HepG2 (cell line): Measurements from ENCODE around the gene SMCO4. TPM values are rescaled to one million over a fixed set of nuclear protein-coding genes. Genes with fewer than 3 reads are reported as not detected.

Experiments used
- ATAC-seq: fragments of 200-7000 bp; cut with Tn5 transposase; 3 replicates; pipeline ENCODE4 v1.9.1; 2020; ENCODE audit warnings: mild to moderate bottlenecking, moderate library complexity
- BruUV-seq: library from RNA; stranded (reverse); fragments of 400-500 nt; replicated peaks from 2 replicates; lab custom pipeline; 2021; lab: Mats Ljungman, UMichigan
- CTCF ChIA-PET: fragments of 300-600 bp; formaldehyde crosslinking; extraction: SDS; loops from one replicate; lab custom pipeline; 2021; ENCODE audit warnings: low total read pairs, inconsistent platforms, low intra/inter-chr PET ratio; lab: Yijun Ruan, JAX
- POLR2A ChIA-PET: fragments of 350-600 bp; sonication (Branson Sonifier 250); formaldehyde crosslinking; loops from one replicate; lab custom pipeline; 2020; ENCODE audit warnings: antibody characterized with exemption, inconsistent platforms; lab: Yijun Ruan, JAX
- DNase-seq: peaks from one replicate; pipeline ENCODE4 v3.0.0-alpha.2; 2015; ENCODE audit warnings: low spot score
- FAIRE-seq: peaks from 3 replicates; lab custom pipeline; 2011; peaks lifted over from hg19 to GRCh38; lab: Jason Lieb, UNC
- H2AFZ ChIP-seq: one replicate; pipeline ENCODE4 v1.6.1; 2011; ENCODE audit warnings: low read length, inconsistent platforms
- H3K27ac ChIP-seq: fragments of 300-600 bp; 3 replicates; pipeline ENCODE4 v1.8.0; 2011; ENCODE audit warnings: mixed run types, mild to moderate bottlenecking, mixed read lengths, low read length, inconsistent platforms; ENCODE audit not compliant: insufficient read depth; ENCODE audit errors: extremely low read length
- H3K27me3 ChIP-seq, 2 experiments: fragments of 200-600 bp in 1 of 2; 2 replicates in 1 of 2; 3 replicates in 1 of 2; pipeline versions ENCODE4 v1.6.0 to v1.8.0; 2011; ENCODE audit warnings: low read length in 2 of 2, mild to moderate bottlenecking in 2 of 2, moderate library complexity in 2 of 2, inconsistent platforms in 1 of 2; ENCODE audit not compliant: insufficient read depth in 2 of 2, control insufficient read depth in 1 of 2
- H3K36me3 ChIP-seq, 2 experiments: fragments of 200-600 bp in 1 of 2; replicated peaks in 1 of 2; 2 replicates in 1 of 2; 3 replicates in 1 of 2; pipeline versions ENCODE4 v1.5.1 to v1.8.0; 2011; ENCODE audit warnings: low read length in 2 of 2, inconsistent platforms in 1 of 2; ENCODE audit not compliant: insufficient read depth in 2 of 2, control insufficient read depth in 1 of 2
- H3K4me1 ChIP-seq: 2 replicates; pipeline ENCODE4 v1.5.1; 2012; ENCODE audit warnings: low read length, inconsistent platforms; ENCODE audit not compliant: insufficient read depth
- H3K4me2 ChIP-seq: 2 replicates; pipeline ENCODE4 v1.6.0; 2011; ENCODE audit warnings: low read depth, low read length, inconsistent platforms
- H3K4me3 ChIP-seq, 3 experiments: fragments of 200-600 bp in 1 of 3; sonication (generic), shearing (Covaris generic) in 1 of 3; replicated peaks in 1 of 3; 2 replicates each; pipeline ENCODE4 v1.5.1; 2011 to 2016; ENCODE audit warnings: low read length in 3 of 3, inconsistent platforms in 2 of 3, low read depth in 2 of 3, mild to moderate bottlenecking in 2 of 3, control low read depth in 1 of 3, mixed read lengths in 1 of 3; ENCODE audit not compliant: insufficient read depth in 1 of 3
- H3K79me2 ChIP-seq: one replicate; pipeline ENCODE4 v1.6.1; 2011; ENCODE audit warnings: low read length, inconsistent platforms; ENCODE audit not compliant: insufficient read depth
- H3K9ac ChIP-seq: 2 replicates; pipeline ENCODE4 v1.6.0; 2011; ENCODE audit warnings: mild to moderate bottlenecking, low read depth, low read length, inconsistent platforms; ENCODE audit not compliant: insufficient read depth
- H3K9me3 ChIP-seq: 2 replicates; pipeline ENCODE4 v1.5.1; 2012; ENCODE audit warnings: mild to moderate bottlenecking, low read length
- H4K20me1 ChIP-seq: 2 replicates; pipeline ENCODE4 v1.6.0; 2011; ENCODE audit warnings: inconsistent platforms, mild to moderate bottlenecking, low read length, moderate library complexity; ENCODE audit not compliant: insufficient read depth
- CHCHD3 ChIP-seq: sonication (generic); formaldehyde crosslinking; IDR thresholded peaks from 2 replicates; pipeline ENCODE4 v1.8.0; 2022; ENCODE audit warnings: mild to moderate bottlenecking, missing genetic modification reagents, moderate library complexity
- ISL2 ChIP-seq: sonication (generic); formaldehyde crosslinking; IDR thresholded peaks from 2 replicates; pipeline ENCODE4 v1.5.0; 2020; ENCODE audit warnings: missing genetic modification reagents
- NAIF1 ChIP-seq: sonication (generic); formaldehyde crosslinking; IDR thresholded peaks from 2 replicates; pipeline ENCODE4 v1.5.0; 2020; ENCODE audit warnings: mild to moderate bottlenecking, missing genetic modification reagents, borderline replicate concordance
- PAX8 ChIP-seq: sonication (generic); formaldehyde crosslinking; IDR thresholded peaks from 2 replicates; pipeline ENCODE4 v1.8.0; 2022; ENCODE audit warnings: mild to moderate bottlenecking, missing genetic modification reagents, borderline replicate concordance
- POGZ ChIP-seq: sonication (generic); formaldehyde crosslinking; IDR thresholded peaks from 2 replicates; pipeline ENCODE4 v1.4.0; 2020; ENCODE audit warnings: mild to moderate bottlenecking, missing genetic modification reagents
- RCOR2 ChIP-seq: IDR thresholded peaks from 2 replicates; pipeline ENCODE4 v1.6.1; 2016; ENCODE audit warnings: missing biosample characterization, missing genetic modification reagents
- STAT6 ChIP-seq: sonication (generic); formaldehyde crosslinking; IDR thresholded peaks from 2 replicates; pipeline ENCODE4 v1.4.0; 2020; ENCODE audit warnings: missing genetic modification reagents, mild to moderate bottlenecking, borderline replicate concordance
- ZBTB3 ChIP-seq: sonication (generic); formaldehyde crosslinking; IDR thresholded peaks from 2 replicates; pipeline ENCODE4 v1.4.0; 2020; ENCODE audit warnings: low read depth, mild to moderate bottlenecking, moderate library complexity, missing genetic modification reagents, borderline replicate concordance
- ZFP41 ChIP-seq: sonication (generic); formaldehyde crosslinking; IDR thresholded peaks from 2 replicates; pipeline ENCODE4 v1.4.0; 2020; ENCODE audit warnings: mild to moderate bottlenecking, missing genetic modification reagents, borderline replicate concordance
- ZGPAT ChIP-seq: IDR thresholded peaks from 2 replicates; pipeline ENCODE4 v1.6.1; 2016; ENCODE audit warnings: mild to moderate bottlenecking
- ZNF382 ChIP-seq: sonication (generic); formaldehyde crosslinking; IDR thresholded peaks from 2 replicates; pipeline ENCODE4 v1.5.0; 2020; ENCODE audit warnings: missing genetic modification reagents, mild to moderate bottlenecking, borderline replicate concordance
- ZNF589 ChIP-seq: sonication (generic); formaldehyde crosslinking; conservative IDR thresholded peaks from 2 replicates; pipeline ENCODE4 v1.8.0; 2022; ENCODE audit warnings: mild to moderate bottlenecking, moderate library complexity, missing genetic modification reagents
- ZNF629 ChIP-seq: sonication (generic); formaldehyde crosslinking; conservative IDR thresholded peaks from 2 replicates; pipeline ENCODE4 v1.5.0; 2020; ENCODE audit warnings: missing genetic modification reagents
- WGBS: methylation state at CpG from one replicate; pipeline ENCODE4 v1.1.6; 2017; ENCODE audit warnings: low lambda C conversion rate; 5-methylcytosine and 5-hydroxymethylcytosine counted together
- in situ Hi-C: cut with HindIII; loops from 2 replicates; pipeline ENCODE4 v1.10.0; 2017; ENCODE audit warnings: low pct_unique_long_range_greater_than_20kb; ENCODE audit not compliant: extremely low pct_ligation_motif_present
- intact Hi-C: fragments of 100-400 bp; cut with micrococcal nuclease; formaldehyde crosslinking; loops from one replicate; pipeline ENCODE4 v1.10.0; 2022; ENCODE audit not compliant: unreplicated experiment
- polyA plus RNA-seq, 8 experiments: library from polyadenylated mRNA; depleted of rRNA in 3 of 8; stranded (reverse) in 7 of 8; unstranded in 1 of 8; fragments of >200 nt; fragmentation: Illumina TruSeq in 4 of 8; extraction: Trizol in 4 of 8; gene quantifications; 2 replicates each; pipeline versions ENCODE4 v1.2.1 to v1.2.3, GENCODE V29; 2011 to 2016; ENCODE audit warnings: low read depth in 4 of 8, missing spikeins in 1 of 8, mixed read lengths in 1 of 8; ENCODE audit not compliant: insufficient read depth in 1 of 8
- total RNA-seq, 5 experiments: library from RNA; depleted of rRNA; stranded (reverse); fragments of >200 nt; fragmentation: Illumina TruSeq; extraction: Trizol; gene quantifications; 2 replicates each; pipeline ENCODE4 v1.2.3, GENCODE V29; 2016; ENCODE audit warnings: low read depth in 1 of 5
- TF ChIP-seq, protein P1 (sequence below): sonication (generic); formaldehyde crosslinking; IDR thresholded peaks from 2 replicates; pipeline ENCODE4 v1.8.1; 2023; ENCODE audit warnings: mild to moderate bottlenecking, missing genetic modification reagents, borderline replicate concordance
- TF ChIP-seq, protein P2 (sequence below): sonication (generic); formaldehyde crosslinking; IDR thresholded peaks from 2 replicates; pipeline ENCODE4 v1.4.0; 2020; ENCODE audit warnings: mild to moderate bottlenecking, missing genetic modification reagents
- TF ChIP-seq, protein P3 (sequence below): sonication (generic); formaldehyde crosslinking; IDR thresholded peaks from 2 replicates; pipeline ENCODE4 v1.5.1; 2020; ENCODE audit warnings: mild to moderate bottlenecking, moderate library complexity, missing genetic modification reagents

SMCO4 gene
- total and polyA plus RNA-seq, 2 of the 13 experiments (the other 11 are each of a cell fraction or from before 2014, with no cell fraction given): 10.6 to 28.5 TPM

DNA sequence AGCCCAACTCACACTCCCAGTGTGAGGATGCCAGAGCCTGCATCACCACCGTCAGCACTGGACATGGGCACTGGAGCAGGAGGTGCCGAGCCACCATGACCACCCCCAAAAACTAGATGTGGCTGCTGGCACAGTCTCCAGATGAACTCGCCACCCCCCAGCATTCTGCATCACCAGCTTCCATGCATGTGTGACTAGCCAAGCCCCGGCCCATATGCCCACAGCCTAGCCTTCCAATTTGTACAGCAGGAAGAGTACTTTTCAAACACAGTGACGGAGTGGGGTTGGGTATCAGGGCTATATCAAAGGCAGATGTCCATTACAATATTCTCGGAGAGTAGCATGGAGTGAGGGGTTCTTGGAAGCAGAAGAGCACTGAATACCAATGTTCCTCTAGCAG is 62.9 kb downstream of the SMCO4 start:
- DNase-seq (no peak), FAIRE-seq (no peak), ATAC-seq (no peak)
- no TSS peak for BruUV-seq
- H3K9ac ChIP-seq: no peak overlapping the region
- no peak overlapping the region for H3K4me2 ChIP-seq
- peaks cover 3 to 4% of the 10 kb centered on the region in 2 experiments; a peak in 2 of 5 replicates for H3K36me3 ChIP-seq
- H2AFZ ChIP-seq: no peak overlapping the region
- H3K79me2 ChIP-seq: no peaks in the 10 kb centered on the region
- H3K4me3 ChIP-seq: no peak overlapping the region
- CTCF ChIA-PET: no interaction called here
- in situ Hi-C loops (no loop called here), intact Hi-C loops (no loop called here)
- H3K27me3 ChIP-seq: no peaks in the 10 kb centered on the region
- 98% methylated on average over 6 of the region's 6 CpGs for WGBS
- no peaks in the 10 kb centered on the region; the same call in 1 of the 2 replicates for H3K4me1 ChIP-seq
- 0 out of 2 replicates have a peak, but pooled peaks cover 3% of the 10 kb centered on the region for H3K9me3 ChIP-seq
- H3K27ac ChIP-seq: no peak overlapping the region
- POLR2A ChIA-PET: no interaction called here
- no peaks in the 10 kb centered on the region for H4K20me1 ChIP-seq
- no peak for TF ChIP-seq ZFP41 (CRISPR knock-in tag)
- no peak for TF ChIP-seq ZNF382 (CRISPR knock-in tag)
- TF ChIP-seq STAT6 (CRISPR knock-in tag): no peak
- no peak for TF ChIP-seq ZNF589 (CRISPR knock-in tag)
- TF ChIP-seq ZBTB3 (CRISPR knock-in tag): no peak
- TF ChIP-seq ISL2 (CRISPR knock-in tag): no peak
- TF ChIP-seq POGZ (CRISPR knock-in tag): no peak
- no peak for TF ChIP-seq ZNF629 (CRISPR knock-in tag)
- no peak for TF ChIP-seq PAX8 (CRISPR knock-in tag)
- no peak for TF ChIP-seq RCOR2
- TF ChIP-seq, protein P1, sequence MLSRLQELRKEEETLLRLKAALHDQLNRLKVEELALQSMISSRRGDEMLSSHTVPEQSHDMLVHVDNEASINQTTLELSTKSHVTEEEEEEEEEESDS: no peak
- no peak for TF ChIP-seq CHCHD3
- TF ChIP-seq, protein P2, sequence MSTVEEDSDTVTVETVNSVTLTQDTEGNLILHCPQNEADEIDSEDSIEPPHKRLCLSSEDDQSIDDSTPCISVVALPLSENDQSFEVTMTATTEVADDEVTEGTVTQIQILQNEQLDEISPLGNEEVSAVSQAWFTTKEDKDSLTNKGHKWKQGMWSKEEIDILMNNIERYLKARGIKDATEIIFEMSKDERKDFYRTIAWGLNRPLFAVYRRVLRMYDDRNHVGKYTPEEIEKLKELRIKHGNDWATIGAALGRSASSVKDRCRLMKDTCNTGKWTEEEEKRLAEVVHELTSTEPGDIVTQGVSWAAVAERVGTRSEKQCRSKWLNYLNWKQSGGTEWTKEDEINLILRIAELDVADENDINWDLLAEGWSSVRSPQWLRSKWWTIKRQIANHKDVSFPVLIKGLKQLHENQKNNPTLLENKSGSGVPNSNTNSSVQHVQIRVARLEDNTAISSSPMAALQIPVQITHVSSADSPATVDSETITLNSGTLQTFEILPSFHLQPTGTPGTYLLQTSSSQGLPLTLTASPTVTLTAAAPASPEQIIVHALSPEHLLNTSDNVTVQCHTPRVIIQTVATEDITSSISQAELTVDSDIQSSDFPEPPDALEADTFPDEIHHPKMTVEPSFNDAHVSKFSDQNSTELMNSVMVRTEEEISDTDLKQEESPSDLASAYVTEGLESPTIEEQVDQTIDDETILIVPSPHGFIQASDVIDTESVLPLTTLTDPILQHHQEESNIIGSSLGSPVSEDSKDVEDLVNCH (CRISPR knock-in tag): no peak
- TF ChIP-seq, protein P3, sequence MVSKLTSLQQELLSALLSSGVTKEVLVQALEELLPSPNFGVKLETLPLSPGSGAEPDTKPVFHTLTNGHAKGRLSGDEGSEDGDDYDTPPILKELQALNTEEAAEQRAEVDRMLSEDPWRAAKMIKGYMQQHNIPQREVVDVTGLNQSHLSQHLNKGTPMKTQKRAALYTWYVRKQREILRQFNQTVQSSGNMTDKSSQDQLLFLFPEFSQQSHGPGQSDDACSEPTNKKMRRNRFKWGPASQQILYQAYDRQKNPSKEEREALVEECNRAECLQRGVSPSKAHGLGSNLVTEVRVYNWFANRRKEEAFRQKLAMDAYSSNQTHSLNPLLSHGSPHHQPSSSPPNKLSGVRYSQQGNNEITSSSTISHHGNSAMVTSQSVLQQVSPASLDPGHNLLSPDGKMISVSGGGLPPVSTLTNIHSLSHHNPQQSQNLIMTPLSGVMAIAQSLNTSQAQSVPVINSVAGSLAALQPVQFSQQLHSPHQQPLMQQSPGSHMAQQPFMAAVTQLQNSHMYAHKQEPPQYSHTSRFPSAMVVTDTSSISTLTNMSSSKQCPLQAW (CRISPR knock-in tag): no peak
- no peak for TF ChIP-seq ZGPAT (CRISPR knock-in tag)
- TF ChIP-seq NAIF1 (CRISPR knock-in tag): no peak
